H9 (cell line): ENCODE measurements around the gene GRID2. TPM values are rescaled to one million over a fixed set of nuclear protein-coding genes. Genes with fewer than 3 reads are reported as not detected.
A peak's percentile ranks its signal among the peaks of the same experiment; 100 is the strongest.

ENCODE experiments used
- DNase-seq: peaks from one replicate; pipeline ENCODE4 v3.0.0-alpha.2; 2017
- H2AFZ ChIP-seq: one replicate; pipeline ENCODE4 v1.6.1; 2013; ENCODE audit warnings: mild to moderate bottlenecking, low read length, control low read depth, moderate library complexity
- H2AK5ac ChIP-seq: 2 replicates; pipeline ENCODE4 v1.6.1; 2013; ENCODE audit warnings: low read length, control low read depth, mixed read lengths; ENCODE audit not compliant: insufficient read length
- H2BK120ac ChIP-seq: one replicate; pipeline ENCODE4 v1.6.1; 2013; ENCODE audit warnings: low read depth, mild to moderate bottlenecking, low read length, control low read depth, inconsistent platforms; ENCODE audit not compliant: poor library complexity, severe bottlenecking
- H2BK12ac ChIP-seq: 2 replicates; pipeline ENCODE4 v1.6.1; 2013; ENCODE audit warnings: low read length, control low read depth, mixed read lengths, low read depth; ENCODE audit not compliant: insufficient read length
- H2BK15ac ChIP-seq: 2 replicates; pipeline ENCODE4 v1.6.1; 2013; ENCODE audit warnings: low read depth, low read length, control low read depth
- H2BK20ac ChIP-seq: one replicate; pipeline ENCODE4 v1.6.1; 2013; ENCODE audit warnings: low read depth, mild to moderate bottlenecking, low read length, control low read depth, inconsistent platforms; ENCODE audit not compliant: poor library complexity, severe bottlenecking
- H2BK5ac ChIP-seq: 2 replicates; pipeline ENCODE4 v1.6.1; 2013; ENCODE audit warnings: low read length, control low read depth, mixed read lengths; ENCODE audit not compliant: insufficient read length
- H3K14ac ChIP-seq: 2 replicates; pipeline ENCODE4 v1.6.1; 2013; ENCODE audit warnings: low read length, control low read depth; ENCODE audit not compliant: insufficient read depth
- H3K18ac ChIP-seq: 2 replicates; pipeline ENCODE4 v1.6.1; 2013; ENCODE audit warnings: low read depth, mild to moderate bottlenecking, mixed read lengths, low read length, control low read depth; ENCODE audit not compliant: insufficient read length
- H3K23ac ChIP-seq: 2 replicates; pipeline ENCODE4 v1.6.1; 2013; ENCODE audit warnings: low read length, control low read depth, mixed read lengths, low read depth; ENCODE audit not compliant: insufficient read length
- H3K23me2 ChIP-seq: 2 replicates; pipeline ENCODE4 v1.6.1; 2013; ENCODE audit warnings: low read depth, mild to moderate bottlenecking, mixed read lengths, low read length, control low read depth; ENCODE audit not compliant: insufficient read length, poor library complexity, severe bottlenecking
- H3K27ac ChIP-seq: 2 replicates; pipeline ENCODE4 v1.5.1; 2013; ENCODE audit warnings: low read length, control low read depth, mixed read lengths, low read depth; ENCODE audit not compliant: insufficient read length
- H3K27me3 ChIP-seq: 2 replicates; pipeline ENCODE4 v1.6.1; 2013; ENCODE audit warnings: low read length, control low read depth, inconsistent platforms; ENCODE audit not compliant: insufficient read depth
- H3K4ac ChIP-seq: 2 replicates; pipeline ENCODE4 v1.6.1; 2013; ENCODE audit warnings: low read depth, mild to moderate bottlenecking, control low read depth, inconsistent platforms, low read length, moderate library complexity
- H3K4me1 ChIP-seq: 2 replicates; pipeline ENCODE4 v1.6.1; 2013; ENCODE audit warnings: low read length, control low read depth, inconsistent platforms; ENCODE audit not compliant: insufficient read depth
- H3K4me2 ChIP-seq: 2 replicates; pipeline ENCODE4 v1.6.1; 2013; ENCODE audit warnings: low read length, control low read depth, mixed read lengths; ENCODE audit not compliant: insufficient read length, insufficient read depth
- H3K56ac ChIP-seq: 2 replicates; pipeline ENCODE4 v1.6.1; 2013; ENCODE audit warnings: low read depth, mild to moderate bottlenecking, mixed read lengths, low read length, control low read depth; ENCODE audit not compliant: insufficient read length
- H3K79me1 ChIP-seq: 2 replicates; pipeline ENCODE4 v1.6.1; 2013; ENCODE audit warnings: low read depth, mild to moderate bottlenecking, moderate library complexity, low read length, control low read depth, inconsistent platforms; ENCODE audit not compliant: insufficient read depth, poor library complexity, severe bottlenecking
- H3K79me2 ChIP-seq: 2 replicates; pipeline ENCODE4 v1.6.1; 2013; ENCODE audit warnings: low read length, control low read depth, inconsistent platforms; ENCODE audit not compliant: insufficient read depth
- H3K9ac ChIP-seq: 2 replicates; pipeline ENCODE4 v1.6.1; 2013; ENCODE audit warnings: low read length, control low read depth, mixed read lengths; ENCODE audit not compliant: insufficient read length; ENCODE audit errors: extremely low read depth
- H3K9me3 ChIP-seq: one replicate; pipeline ENCODE4 v1.6.1; 2013; ENCODE audit warnings: low read depth, low read length, inconsistent platforms; ENCODE audit not compliant: control insufficient read depth
- H3T11ph ChIP-seq: one replicate; pipeline ENCODE4 v1.6.1; 2013; ENCODE audit warnings: mild to moderate bottlenecking, low read length, control low read depth, inconsistent platforms
- H4K20me1 ChIP-seq: one replicate; pipeline ENCODE4 v1.6.1; 2013; ENCODE audit not compliant: control insufficient read depth, insufficient read length, insufficient read depth
- H4K5ac ChIP-seq: 2 replicates; pipeline ENCODE4 v1.6.1; 2013; ENCODE audit warnings: low read depth, mild to moderate bottlenecking, mixed read lengths, low read length, control low read depth; ENCODE audit not compliant: insufficient read length
- H4K8ac ChIP-seq: replicated peaks from 2 replicates; pipeline ENCODE4 v1.6.1; 2013; ENCODE audit warnings: low read length, control low read depth, mixed read lengths, low read depth; ENCODE audit not compliant: insufficient read length
- H4K91ac ChIP-seq: 2 replicates; pipeline ENCODE4 v1.6.1; 2013; ENCODE audit warnings: low read depth, mild to moderate bottlenecking, moderate library complexity, mixed read lengths, low read length, control low read depth; ENCODE audit not compliant: insufficient read length
- H3K27ac Mint-ChIP-seq, 3 experiments: 2 replicates in 2 of 3; 3 replicates in 1 of 3; pipeline ENCODE4 v1.8.0; 2020 to 2021; ENCODE audit warnings: mixed read lengths in 3 of 3, mild to moderate bottlenecking in 1 of 3, moderate library complexity in 1 of 3
- H3K27me3 Mint-ChIP-seq: 2 replicates; pipeline ENCODE4 v1.8.0; 2021; ENCODE audit warnings: low read depth, mild to moderate bottlenecking, moderate library complexity, mixed read lengths
- H3K36me3 Mint-ChIP-seq, 3 experiments: 2 replicates in 2 of 3; 3 replicates in 1 of 3; pipeline ENCODE4 v1.8.0; 2020 to 2021; ENCODE audit warnings: low read depth in 3 of 3, mixed read lengths in 3 of 3; ENCODE audit not compliant: insufficient read depth in 1 of 3
- H3K4me1 Mint-ChIP-seq, 2 experiments: 2 replicates each; pipeline ENCODE4 v1.8.0; 2020; ENCODE audit warnings: mixed read lengths in 2 of 2
- H3K4me3 Mint-ChIP-seq, 2 experiments: 2 replicates in 1 of 2; 3 replicates in 1 of 2; pipeline ENCODE4 v1.8.0; 2020 to 2021; ENCODE audit warnings: mild to moderate bottlenecking in 2 of 2, mixed read lengths in 2 of 2, moderate library complexity in 1 of 2
- H3K9me3 Mint-ChIP-seq, 2 experiments: 2 replicates in 1 of 2; 3 replicates in 1 of 2; pipeline ENCODE4 v1.8.0; 2020; ENCODE audit warnings: mild to moderate bottlenecking in 2 of 2, mixed read lengths in 2 of 2, moderate library complexity in 1 of 2
- WGBS: extraction: QIAGEN DNeasy Blood & Tissue Kit; methylation state at CpG from one replicate; pipeline ENCODE4 v1.1.7; 2013; ENCODE audit warnings: missing lambda C conversion rate, low lambda C conversion rate, mixed read lengths; ENCODE audit not compliant: insufficient read length; ENCODE audit errors: extremely low coverage; 5-methylcytosine and 5-hydroxymethylcytosine counted together
- total RNA-seq: library from RNA; stranded (reverse); gene quantifications from 2 replicates; pipeline ENCODE4 v1.2.1, GENCODE V29; 2021
- TF ChIP-seq, protein P1 (sequence below): fragments of 200-600 bp; sonication (generic); conservative IDR thresholded peaks from 3 replicates; pipeline ENCODE4 v1.8.0; 2021; ENCODE audit warnings: antibody characterized with exemption, mild to moderate bottlenecking

GRID2 gene
- total RNA-seq, 1 experiment from 2014 or later = 21.8 TPM

DNA sequence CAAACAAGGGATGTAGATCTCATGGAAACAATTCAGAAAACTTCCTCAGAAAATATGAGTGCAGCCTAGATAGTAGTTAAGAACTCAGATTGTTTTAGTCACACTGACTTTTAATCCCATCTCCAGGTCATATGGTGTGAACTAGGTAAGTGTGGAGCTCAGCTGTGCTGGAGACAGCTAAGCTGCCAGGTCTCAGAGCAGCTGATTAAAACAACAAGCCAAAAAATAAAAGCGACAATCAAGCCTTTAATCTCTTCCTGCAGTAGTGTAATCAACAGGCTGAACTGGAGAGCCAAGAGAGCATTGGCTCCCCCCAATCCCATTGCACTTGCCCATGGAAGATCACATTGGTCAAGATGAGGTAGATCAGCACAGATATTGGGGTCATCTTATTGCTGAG lies 1426.5 kb downstream of the GRID2 start:
- no peak overlapping the region for H3K4me3 Mint-ChIP-seq

More for the DNA sequence above, 1426.5 kb downstream of the GRID2 start:
- no peak overlapping the region for H2BK12ac ChIP-seq
- H3K4me1 Mint-ChIP-seq = peaks cover 25 to 31% of the 10 kb centered on the region in 2 experiments
- no peak overlapping the region for H4K5ac ChIP-seq
- peak overlapping the region; percentile 5 for H2BK120ac ChIP-seq
- H2BK15ac ChIP-seq = no peak overlapping the region
- no peak overlapping the region for H3K27ac Mint-ChIP-seq
- H3K36me3 Mint-ChIP-seq = no peaks in the 10 kb centered on the region
- no peak overlapping the region for H3K23ac ChIP-seq
- H2AK5ac ChIP-seq = no peak overlapping the region
- H3K9me3 Mint-ChIP-seq = no peaks in the 10 kb centered on the region
- no peak overlapping the region for H3K56ac ChIP-seq
- no peak overlapping the region for H2BK20ac ChIP-seq
- no peaks in the 10 kb centered on the region for H3K27me3 ChIP-seq
- H4K91ac ChIP-seq = no peak overlapping the region
- no peaks in the 10 kb centered on the region for H3K9me3 ChIP-seq
- no peak overlapping the region for H3K4ac ChIP-seq
- H3T11ph ChIP-seq = no peak overlapping the region
- no peak overlapping the region for H3K14ac ChIP-seq
- TF ChIP-seq, protein P1, sequence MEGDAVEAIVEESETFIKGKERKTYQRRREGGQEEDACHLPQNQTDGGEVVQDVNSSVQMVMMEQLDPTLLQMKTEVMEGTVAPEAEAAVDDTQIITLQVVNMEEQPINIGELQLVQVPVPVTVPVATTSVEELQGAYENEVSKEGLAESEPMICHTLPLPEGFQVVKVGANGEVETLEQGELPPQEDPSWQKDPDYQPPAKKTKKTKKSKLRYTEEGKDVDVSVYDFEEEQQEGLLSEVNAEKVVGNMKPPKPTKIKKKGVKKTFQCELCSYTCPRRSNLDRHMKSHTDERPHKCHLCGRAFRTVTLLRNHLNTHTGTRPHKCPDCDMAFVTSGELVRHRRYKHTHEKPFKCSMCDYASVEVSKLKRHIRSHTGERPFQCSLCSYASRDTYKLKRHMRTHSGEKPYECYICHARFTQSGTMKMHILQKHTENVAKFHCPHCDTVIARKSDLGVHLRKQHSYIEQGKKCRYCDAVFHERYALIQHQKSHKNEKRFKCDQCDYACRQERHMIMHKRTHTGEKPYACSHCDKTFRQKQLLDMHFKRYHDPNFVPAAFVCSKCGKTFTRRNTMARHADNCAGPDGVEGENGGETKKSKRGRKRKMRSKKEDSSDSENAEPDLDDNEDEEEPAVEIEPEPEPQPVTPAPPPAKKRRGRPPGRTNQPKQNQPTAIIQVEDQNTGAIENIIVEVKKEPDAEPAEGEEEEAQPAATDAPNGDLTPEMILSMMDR = no peak
- no peaks in the 10 kb centered on the region for H3K79me1 ChIP-seq
- no peak overlapping the region for H3K18ac ChIP-seq
- H3K4me2 ChIP-seq = no peak overlapping the region
- no peak overlapping the region for H3K9ac ChIP-seq
- H2AFZ ChIP-seq = no peak overlapping the region
- no peaks in the 10 kb centered on the region for H3K23me2 ChIP-seq
- no peak for DNase-seq
- H2BK5ac ChIP-seq = no peak overlapping the region
- no peaks in the 10 kb centered on the region for H3K79me2 ChIP-seq
- no peak overlapping the region for H4K8ac ChIP-seq
- no peaks in the 10 kb centered on the region for H3K27me3 Mint-ChIP-seq
- WGBS = no CpG with 5 or more reads among the region's 1 CpG
- no peaks in the 10 kb centered on the region for H4K20me1 ChIP-seq
- peaks cover 7% of the 10 kb centered on the region for H3K4me1 ChIP-seq
- no peak overlapping the region for H3K27ac ChIP-seq
